CD1c-positive myeloid dendritic cell (primary cell): ENCODE results near the gene PDZRN4.

Experiments
- DNase-seq: peaks from one replicate; pipeline ENCODE4 v3.0.0-alpha.2; 2016; ENCODE audit errors: extremely low spot score

The PDZRN4 gene

GRCh38 chr12:41356181-41356580, 168.1 kb downstream of the PDZRN4 start:
- no peak for DNase-seq

- DNase-seq = no peak
These were observed 173.6 kb downstream of the PDZRN4 start for GRCh38 chr12:41361738-41362137.

- no peak for DNase-seq
These were observed 174.4 kb downstream of the PDZRN4 start for GRCh38 chr12:41362510-41362909.

- no peak for DNase-seq
These were observed 174.8 kb downstream of the PDZRN4 start for GRCh38 chr12:41362931-41363330.

- no peak for DNase-seq
These were observed 176.1 kb downstream of the PDZRN4 start for GRCh38 chr12:41364211-41364610.

GRCh38 chr12:41365653-41366171, 177.6 kb downstream of the PDZRN4 start:
- no peak for DNase-seq

GRCh38 chr12:41367726-41368405, 179.7 kb downstream of the PDZRN4 start:
- DNase-seq = no peak

- no peak for DNase-seq
These were observed 192.8 kb downstream of the PDZRN4 start for GRCh38 chr12:41380878-41381277.

- DNase-seq = peak; percentile 55
These were observed 214.7 kb downstream of the PDZRN4 start for GRCh38 chr12:41402801-41403200.

GRCh38 chr12:41407232-41407799, 219.2 kb downstream of the PDZRN4 start:
- DNase-seq = no peak

- DNase-seq = no peak
These were observed 221.5 kb downstream of the PDZRN4 start for GRCh38 chr12:41409628-41410027.

- no peak for DNase-seq
These were observed 230.5 kb downstream of the PDZRN4 start for GRCh38 chr12:41418586-41418985.

GRCh38 chr12:41419131-41419893, 231.2 kb downstream of the PDZRN4 start:
- DNase-seq = no peak

- no peak for DNase-seq
These were observed 236.5 kb downstream of the PDZRN4 start for GRCh38 chr12:41424651-41425050.

- DNase-seq = no peak
These were observed 245.3 kb downstream of the PDZRN4 start for GRCh38 chr12:41433460-41433859.

- no peak for DNase-seq
These were observed 248.0 kb downstream of the PDZRN4 start for GRCh38 chr12:41436076-41436475.

- no peak for DNase-seq
These were observed 249.4 kb downstream of the PDZRN4 start for GRCh38 chr12:41437563-41437962.

GRCh38 chr12:41438854-41439541, 250.9 kb downstream of the PDZRN4 start:
- no peak for DNase-seq

- DNase-seq = no peak
These were observed 251.7 kb downstream of the PDZRN4 start for GRCh38 chr12:41439801-41440200.

GRCh38 chr12:41441180-41441579, 253.1 kb downstream of the PDZRN4 start:
- DNase-seq = no peak

GRCh38 chr12:41442896-41443295, 254.8 kb downstream of the PDZRN4 start:
- DNase-seq = no peak

GRCh38 chr12:41443690-41444089, 255.6 kb downstream of the PDZRN4 start:
- no peak for DNase-seq
